Superior temporal gyrus (tissue), 1 donor: Measurements from ENCODE around the gene SLC39A5.

Source experiments
- DNase-seq: peaks from one replicate; pipeline ENCODE4 v3.0.0-alpha.2; 2016; ENCODE audit errors: extremely low spot score

SLC39A5 gene

GRCh38 chr12:56213878-56214277, 16.0 kb upstream of the SLC39A5 start:
- no peak for DNase-seq

DNA sequence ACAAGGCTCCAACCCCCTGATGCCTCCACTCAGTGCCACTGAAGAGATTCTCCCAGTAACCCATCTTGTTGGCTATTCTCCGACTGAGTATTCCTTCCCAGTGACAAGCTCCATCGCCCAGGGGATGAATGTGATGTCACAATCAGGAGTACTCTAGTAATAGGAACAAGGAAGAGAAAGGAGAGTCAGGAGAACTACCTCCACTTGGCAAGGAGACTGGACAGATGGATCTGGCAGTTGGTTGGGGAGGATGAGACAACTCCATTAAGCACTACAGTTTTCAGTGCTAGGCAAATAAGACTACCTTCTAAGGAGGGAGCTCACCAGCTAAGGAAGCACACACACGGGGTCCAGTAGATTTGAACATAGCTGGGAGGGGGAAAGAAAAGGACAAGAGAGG, 13.4 kb upstream of the SLC39A5 start:
- no peak for DNase-seq

GRCh38 chr12:56219840-56220239, 10.0 kb upstream of the SLC39A5 start:
- no peak for DNase-seq

DNA sequence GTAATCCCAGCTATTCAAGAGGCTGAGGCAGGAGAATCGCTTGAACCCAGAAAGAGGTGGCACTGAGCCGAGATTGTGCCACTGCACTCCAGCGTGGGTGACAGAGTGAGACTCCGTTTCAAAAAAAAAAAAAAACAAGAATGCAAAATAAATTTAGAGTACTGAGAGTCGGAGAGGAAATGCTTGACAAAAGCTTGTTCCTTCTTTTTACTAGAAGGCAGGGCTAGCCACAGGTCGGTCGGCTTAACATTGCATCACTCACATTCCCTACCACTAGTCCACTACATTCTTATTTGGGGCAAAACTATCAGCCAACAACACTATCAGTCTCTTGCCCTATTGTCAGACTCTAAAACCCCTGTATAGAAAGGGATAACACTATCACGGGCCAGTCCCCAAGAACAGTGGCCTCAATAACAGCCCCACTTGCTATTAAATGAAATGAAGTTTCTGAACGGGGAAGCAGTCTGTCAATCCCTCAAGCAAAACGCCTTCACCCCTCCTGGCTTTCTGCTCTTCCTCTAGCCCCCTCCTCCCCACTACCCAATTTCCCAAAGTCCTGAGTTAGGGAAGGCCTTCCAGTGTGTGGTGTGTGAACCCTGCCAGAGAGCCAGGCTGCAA, 9.1 kb upstream of the SLC39A5 start:
- DNase-seq, result peak; percentile 16

GRCh38 chr12:56221232-56221756, 8.6 kb upstream of the SLC39A5 start:
- DNase-seq, result peak; percentile 25

DNA sequence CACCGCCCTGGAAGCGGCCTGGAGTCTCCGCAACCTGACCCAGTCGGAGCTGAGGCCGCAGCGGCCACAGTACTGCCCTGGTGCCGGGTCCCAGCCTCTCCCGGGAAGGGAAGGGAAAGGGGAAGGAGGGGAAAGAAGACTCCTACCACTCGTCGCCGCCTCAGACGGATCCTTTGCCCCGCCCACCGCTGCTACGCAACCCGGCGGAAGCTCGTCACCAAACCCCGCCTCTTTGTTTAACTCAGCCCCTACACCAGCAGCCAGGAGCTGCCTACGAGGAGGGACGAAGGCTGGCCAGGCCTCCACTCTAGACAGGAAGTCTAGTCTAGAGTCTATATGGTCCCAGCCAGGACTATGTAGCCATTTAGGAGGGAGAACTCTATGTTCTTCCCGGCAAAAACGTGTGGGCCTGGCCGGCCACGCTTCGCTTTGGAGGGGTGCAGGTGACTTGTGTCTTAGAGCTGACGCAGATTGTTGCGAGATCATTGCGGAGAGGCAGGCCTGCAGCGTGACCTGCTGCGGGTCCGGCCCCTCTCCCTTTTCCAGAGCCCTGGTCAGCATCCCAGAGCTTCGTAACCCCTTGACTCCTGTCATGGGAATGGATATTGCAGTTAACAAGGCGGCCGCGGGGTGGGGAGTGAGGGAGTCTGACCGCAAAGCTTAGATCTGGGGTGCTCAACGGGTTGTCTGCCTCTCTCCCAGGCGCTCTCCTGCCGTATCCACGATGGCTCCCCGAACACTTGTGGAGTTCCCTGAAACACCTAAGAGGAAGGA, 7.9 kb upstream of the SLC39A5 start, which contains the start of gene RNF41:
TSS of gene RNF41 (minus strand) at position 166 of the 774 bp plus-strand sequence. CDS start 7,875 bp downstream, outside the sequence.
- peak; percentile 99 for DNase-seq

- peak; percentile 47 for DNase-seq
Measured at GRCh38 chr12:56222531-56222895, 7.3 kb upstream of the SLC39A5 start.

GRCh38 chr12:56223571-56224101, 6.2 kb upstream of the SLC39A5 start:
- DNase-seq, result no peak

DNA sequence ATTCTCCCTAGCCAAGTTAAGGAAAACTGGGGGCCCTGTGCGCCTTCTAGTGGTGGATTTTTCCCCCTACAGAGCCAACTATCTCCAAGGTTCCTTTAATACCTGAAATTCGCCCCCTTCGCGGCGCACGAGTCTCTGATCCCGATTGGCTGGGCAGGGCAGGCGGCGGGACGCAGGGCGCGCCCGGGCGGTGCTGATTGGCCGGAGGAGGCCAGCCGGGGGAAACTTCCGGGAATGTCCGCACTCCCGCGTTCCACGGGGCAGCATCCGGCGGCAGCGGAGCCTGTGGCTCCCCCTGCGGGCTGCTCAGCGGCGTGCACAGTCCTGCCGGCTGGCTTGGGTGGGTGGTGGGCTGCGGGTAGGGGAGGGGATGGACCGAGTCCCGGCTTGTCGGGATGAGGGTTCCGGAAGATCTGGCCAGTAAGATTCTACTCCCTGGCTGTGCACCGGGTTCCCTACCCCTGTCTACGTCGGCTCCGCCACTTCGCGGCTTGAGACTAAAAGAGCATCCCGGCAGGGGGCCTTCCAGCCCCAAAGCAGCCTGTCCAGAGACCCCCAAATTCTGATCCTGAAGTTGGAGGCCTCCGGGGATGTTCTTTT, 5.6 kb upstream of the SLC39A5 start, which contains the start of gene NABP2:
TSS of gene NABP2 (plus strand) at position 241 of the 600 bp plus-strand sequence. CDS start 515 bp downstream, outside the sequence.
- DNase-seq, result peak; percentile 98

DNA sequence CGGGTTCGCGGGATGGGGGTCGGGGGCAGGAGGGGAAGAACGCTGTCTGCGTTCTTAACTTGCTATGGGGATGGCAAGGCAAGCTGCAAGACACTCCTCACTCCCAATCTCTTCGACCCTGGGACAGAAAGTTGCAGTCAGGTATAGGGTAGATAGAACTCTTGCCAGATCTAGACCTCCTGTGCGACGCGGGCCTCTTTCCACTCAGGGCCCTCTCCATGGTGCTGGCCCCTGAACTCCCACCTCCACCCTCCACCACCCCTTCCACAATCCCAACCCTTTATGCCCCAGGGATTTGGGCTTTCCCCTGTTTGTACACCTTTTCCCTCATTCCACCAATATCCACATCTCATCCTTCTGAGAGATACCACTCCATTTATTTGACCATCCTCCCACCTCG, 4.9 kb upstream of the SLC39A5 start:
- no peak for DNase-seq

DNA sequence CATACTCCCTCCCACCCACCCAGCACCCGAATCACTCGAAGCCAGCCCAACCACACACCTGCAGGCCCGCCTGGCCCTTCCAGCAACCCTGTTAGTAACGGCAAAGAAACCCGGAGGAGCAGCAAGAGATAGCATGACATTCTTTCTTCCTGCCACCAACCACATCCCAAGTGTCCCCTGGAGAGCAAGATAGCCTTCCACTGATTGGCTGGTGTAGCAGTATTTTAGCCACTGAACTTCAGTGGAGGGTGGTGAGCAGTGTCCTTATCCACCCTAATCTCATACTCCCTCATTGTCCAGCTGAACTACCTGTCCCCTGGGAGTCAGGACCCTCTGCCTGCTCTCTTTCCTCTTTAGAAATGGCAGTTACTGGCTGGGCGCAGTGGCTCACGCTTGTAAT, 769 bp upstream of the SLC39A5 start:
- DNase-seq, result no peak

GRCh38 chr12:56230432-56231183, 757 bp downstream of the SLC39A5 start:
- no peak for DNase-seq

- DNase-seq, result no peak
Measured at GRCh38 chr12:56231184-56231582, 1.3 kb downstream of the SLC39A5 start.

GRCh38 chr12:56234746-56235436, 5.0 kb downstream of the SLC39A5 start:
- no peak for DNase-seq

DNA sequence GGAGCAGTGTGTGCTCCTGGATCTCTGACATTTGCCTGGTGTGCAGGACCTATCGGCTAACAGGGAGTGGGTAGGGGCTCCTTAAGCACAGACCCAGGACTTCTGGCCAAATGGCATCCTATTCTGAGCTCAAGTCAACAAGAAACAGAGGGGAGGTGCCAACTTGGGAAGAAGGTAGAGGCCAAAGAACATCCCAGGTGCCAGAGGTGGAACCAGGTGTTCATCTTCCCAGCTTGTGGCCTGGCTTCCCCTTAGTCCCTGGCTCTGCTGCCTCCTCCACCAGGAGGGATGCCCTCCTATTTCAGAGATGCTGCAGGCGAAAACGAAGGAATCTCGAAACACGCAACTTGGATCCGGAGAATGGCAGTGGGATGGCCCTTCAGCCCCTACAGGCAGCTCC, 6.2 kb downstream of the SLC39A5 start:
- no peak for DNase-seq

DNA sequence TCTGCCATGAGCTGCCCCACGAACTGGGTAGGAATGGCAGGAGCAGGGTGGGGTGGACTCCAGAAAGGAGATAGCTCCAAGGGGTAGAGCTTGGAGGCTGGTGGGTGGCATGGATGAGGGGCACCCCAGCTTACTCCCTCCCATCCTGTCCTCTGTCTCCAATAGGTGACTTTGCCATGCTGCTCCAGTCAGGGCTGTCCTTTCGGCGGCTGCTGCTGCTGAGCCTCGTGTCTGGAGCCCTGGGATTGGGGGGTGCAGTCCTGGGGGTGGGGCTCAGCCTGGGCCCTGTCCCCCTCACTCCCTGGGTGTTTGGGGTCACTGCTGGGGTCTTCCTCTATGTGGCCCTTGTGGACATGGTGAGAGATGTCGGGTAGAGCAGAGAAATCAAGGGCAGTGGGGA, 7.1 kb downstream of the SLC39A5 start:
- DNase-seq, result no peak

GRCh38 chr12:56237552-56237951, 7.7 kb downstream of the SLC39A5 start:
- no peak for DNase-seq

DNA sequence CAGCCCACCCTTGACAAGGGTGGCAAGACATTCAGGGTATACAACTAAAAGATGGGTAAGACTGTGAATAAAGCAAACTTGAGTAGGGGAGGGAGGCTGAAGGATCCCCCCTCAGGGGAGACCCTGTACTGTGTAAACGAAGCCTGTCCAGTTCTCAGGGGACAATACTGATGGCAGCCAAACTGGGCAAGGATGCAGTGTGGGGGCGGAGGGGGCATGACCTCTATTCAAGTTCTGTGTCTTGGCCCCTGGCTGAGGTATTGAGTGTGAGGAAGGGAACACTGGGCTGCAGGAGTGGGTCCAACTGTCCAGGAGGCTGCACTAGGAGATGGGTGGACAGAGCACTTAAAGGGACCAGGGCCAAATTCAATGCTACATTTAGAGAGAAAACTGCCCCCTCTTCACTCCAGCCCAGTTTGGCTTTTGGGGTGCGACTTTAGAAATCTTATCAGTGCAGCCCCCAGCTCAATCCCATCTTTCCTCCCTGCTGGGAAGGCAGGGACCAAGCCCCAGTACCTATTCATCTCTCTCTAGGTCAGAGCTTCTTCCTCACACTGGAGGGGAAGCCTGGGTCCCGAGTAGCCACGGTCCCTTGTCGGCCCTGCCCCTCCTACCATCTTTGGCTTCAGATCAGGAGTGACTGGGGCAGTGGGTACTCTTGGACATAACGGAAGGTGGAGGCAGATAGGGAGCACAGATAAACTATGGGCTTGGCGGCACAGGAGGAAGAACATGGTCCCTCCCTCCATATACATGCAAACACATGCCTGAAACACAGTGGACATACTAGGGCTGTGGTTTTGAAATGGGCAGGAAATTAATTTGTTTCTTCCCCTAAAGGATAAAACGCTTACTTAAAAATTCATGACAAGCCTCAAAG, 11.8 kb downstream of the SLC39A5 start:
- DNase-seq, result no peak

GRCh38 chr12:56242986-56243385, 13.1 kb downstream of the SLC39A5 start:
- DNase-seq, result no peak

GRCh38 chr12:56243731-56244181, 13.9 kb downstream of the SLC39A5 start:
- no peak for DNase-seq
